Activated T-helper 9 cell treated with anti-CD3 and anti-CD28 coated beads, Interleukin-2, amount 50 U/mL, for 16 hours (primary cell): ENCODE data around the gene METTL24.
"Not testable (repeated sequence)": the region's sequence is repeated elsewhere in the genome, so short reads cannot be mapped to it uniquely, and the experiment has no call there.

Source experiments
- DNase-seq: peaks from one replicate; pipeline ENCODE4 v3.0.0-alpha.2; 2020; ENCODE audit warnings: low read depth

Gene METTL24

DNA sequence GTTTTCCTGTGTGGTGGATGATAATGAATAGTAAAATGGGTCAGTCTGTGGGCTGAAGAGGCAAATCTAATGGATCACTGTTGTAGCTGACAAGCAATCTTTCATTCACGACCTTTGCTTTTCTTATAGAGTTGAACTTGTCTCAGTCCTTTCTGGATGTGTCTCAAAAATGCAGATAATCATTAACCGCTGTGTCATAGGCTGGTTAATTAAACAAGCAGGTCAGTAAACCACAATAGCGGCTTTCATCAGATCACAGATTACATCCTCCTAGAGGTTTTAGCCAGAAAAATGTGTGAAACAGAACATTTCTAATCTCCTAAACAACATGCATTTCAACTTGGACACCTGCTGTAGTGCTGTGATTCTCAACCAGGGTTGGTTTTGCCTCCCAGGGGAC lies 2.5 kb upstream of the METTL24 start:
- no peak for DNase-seq

DNA sequence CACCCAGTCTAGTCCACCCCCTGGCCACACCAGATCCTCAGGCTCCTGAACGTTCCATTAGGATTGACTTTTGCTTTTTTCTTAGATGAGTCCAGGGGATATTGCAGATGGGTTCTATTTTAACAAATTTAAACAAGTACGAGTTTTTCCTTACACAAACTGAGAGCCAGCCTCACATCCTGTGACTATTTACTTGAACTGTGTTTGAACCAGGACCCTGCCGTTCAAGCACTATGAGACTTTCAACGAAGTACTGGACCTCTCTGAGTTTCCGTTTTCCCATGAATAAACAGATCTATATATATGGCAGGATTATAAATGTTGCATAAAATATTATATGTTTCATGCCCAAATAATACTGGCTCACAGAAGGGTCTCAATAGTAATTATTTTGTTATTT lies 1.4 kb upstream of the METTL24 start:
- DNase-seq = no peak

DNA sequence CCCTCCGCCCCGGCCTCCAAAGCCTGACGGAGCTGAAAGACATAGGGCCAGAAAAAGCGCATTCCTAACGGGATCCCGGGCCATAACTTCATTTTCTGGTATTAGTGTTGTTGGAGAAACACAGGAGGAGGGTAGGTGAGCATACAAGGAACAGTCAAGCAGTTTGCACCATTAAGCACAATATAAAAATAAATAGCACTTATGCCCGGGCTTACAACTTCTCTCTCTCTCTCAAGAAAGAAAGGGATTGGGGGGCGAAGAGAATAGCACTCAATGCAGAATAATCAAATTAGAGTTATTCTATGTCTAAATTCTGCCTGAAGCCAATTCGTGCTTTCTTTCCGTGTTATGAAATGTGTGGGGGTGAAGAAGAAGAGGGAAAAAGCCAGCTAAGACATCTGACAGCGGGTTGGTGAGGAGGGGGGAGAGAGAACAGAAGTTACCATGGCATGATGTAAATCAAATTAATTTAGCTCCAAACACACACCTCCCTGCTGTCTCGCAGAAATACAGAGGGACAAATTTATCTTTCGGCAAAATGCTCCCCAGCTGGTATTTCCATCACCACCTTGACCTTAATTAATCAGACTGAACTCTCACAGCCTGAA lies 508 bp upstream of the METTL24 start:
- no peak for DNase-seq

DNA sequence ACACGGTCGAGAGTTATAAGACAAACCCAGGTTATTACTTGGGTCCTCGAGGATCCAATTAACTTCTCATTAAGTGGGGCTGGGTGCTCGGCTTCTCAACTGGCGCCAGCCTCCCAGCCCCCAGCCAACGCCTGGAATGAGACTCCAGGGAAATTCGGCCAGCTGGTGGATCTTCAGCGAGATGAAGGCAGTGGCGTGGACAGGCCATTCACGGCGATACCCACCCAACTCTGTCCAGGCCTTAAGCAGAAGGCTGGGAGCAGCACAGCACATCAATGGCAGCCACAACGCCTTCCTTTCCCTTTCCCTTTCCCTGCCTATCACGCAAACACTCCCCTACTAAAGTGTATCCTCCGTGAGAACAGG lies 868 bp downstream of the METTL24 start:
- no peak for DNase-seq

DNA sequence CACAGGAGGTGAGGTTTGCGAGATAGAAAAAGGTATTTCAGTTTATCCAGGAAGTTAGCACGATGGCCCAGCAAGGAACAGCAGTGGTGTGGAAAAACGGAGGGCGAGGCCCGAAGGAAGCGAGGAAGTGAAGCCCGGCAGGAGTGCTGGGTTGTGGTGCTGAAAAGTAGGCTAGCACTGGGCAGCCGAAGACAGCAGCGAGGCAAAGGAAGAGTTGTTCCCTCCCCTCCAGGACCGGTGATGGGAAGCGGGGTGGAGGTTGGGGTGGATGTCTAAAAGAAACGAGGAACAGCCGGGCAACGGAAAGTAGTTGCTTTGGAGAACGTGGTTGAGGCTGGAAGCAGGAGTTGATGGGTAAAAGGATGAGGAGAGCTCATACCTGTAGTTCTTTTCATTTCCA lies 1.4 kb downstream of the METTL24 start:
- no peak for DNase-seq

DNA sequence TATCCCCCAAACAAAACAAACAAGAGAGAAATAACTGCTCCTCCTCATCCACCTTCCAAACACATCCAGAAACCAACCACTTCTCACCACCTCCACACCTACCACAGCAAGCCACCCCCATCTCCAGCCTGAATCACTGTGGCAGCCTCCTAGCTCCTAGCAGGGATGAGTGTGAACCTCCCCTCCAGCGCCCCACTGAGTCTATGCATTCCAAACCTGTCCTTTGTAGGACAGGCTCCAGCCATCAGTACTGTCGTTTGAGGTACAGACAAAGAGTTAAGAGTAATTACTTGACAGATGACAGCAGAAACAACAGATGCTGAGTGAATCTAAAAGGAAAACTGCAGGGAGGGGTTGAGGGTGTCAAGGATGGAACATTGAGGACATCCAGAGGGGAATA lies 2.4 kb downstream of the METTL24 start:
- DNase-seq = no peak

DNA sequence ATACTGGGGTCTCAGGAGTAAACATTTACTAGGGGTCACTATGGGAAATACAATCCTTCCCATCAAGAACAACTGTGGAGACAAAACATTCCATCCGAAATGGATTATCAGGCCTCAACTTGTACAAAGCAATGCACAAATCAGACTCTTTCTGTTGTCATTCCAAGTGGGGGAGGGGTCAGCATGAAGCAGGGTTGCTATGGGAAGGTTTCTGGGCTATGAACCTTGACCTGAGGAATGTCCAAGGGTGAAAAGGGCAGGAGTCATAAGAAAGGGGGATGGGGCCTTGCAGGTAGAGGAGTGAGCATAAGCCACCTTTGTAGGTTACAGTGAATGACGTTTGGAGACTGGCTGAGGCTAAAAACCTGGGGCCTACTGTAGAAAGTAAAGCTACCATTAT lies 3.1 kb downstream of the METTL24 start:
- DNase-seq = no peak

DNA sequence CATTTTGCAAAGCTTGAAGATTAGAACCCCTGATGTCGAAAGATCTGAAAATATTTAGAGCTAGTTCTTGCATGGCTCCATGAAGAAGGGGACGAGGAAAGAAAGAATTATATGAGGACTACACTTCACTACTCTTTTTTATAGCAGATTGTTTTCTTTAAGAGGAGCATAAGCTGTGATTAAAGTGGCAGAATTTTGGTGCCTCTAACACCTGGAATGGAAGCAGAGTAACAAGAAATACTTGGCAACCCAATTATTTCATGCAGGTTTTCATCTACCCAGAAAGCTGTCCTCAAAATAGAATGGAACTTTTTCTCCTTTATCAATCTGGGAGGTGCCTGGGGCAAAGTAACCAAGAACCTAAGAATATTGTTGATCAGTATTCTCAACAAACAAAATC lies 4.0 kb downstream of the METTL24 start:
- no peak for DNase-seq

DNA sequence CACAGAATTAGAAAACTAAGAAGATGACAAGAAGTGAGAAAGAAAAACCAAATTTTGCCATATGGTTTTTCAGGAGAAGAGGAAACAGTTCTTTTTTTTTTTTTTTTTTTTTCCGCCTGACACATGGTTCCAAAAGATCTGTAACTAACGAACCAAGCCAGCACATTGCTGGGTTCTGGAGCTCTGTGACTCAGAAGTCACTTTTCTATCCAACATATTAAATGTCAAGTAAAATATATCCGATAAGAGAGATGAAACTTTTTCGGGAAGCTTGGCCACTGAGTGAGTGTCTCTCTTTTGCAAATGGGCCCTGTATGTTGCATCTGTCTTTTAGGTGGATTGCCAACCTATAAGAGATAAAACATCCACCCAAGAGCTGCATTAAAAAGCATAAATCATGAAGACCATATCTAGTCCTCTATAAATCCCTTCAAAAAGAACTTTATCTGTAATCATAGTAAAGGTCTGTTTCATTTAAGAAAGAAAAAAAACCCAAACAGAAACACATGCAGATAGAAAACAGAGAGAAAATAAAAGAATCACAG lies 4.6 kb downstream of the METTL24 start:
- no peak for DNase-seq

DNA sequence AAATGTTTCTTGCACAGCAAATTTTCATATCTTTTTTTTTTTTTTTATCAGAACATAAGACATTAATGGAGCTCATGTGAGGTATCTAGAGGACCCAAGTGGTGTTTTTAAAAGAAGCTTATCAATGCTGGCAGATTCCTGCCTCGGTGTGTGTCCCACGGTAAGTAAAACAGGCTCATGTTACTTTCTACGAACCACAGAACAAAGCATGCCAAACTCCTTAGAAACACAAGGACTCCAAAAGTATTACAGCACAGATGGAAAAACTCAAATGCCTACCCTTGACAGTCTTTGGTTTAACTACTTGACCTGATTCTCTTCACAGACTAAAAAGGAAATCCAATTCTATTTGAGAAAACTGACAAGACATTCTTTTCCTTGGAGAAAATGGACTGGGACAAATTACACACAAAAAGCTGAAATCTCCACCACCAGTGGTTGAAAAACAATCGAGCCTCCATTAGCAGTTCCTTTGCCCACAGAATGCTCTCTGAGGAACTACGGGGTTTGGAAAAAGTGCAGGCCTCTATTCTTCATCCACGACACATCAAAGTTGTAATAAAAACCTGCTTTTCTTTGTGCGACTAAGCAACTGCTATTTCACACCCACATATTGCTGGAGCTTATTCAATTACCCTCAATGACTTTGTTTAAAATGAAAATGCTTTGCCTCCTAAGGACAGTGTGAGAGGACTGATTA lies 5.4 kb downstream of the METTL24 start:
- DNase-seq = no peak

DNA sequence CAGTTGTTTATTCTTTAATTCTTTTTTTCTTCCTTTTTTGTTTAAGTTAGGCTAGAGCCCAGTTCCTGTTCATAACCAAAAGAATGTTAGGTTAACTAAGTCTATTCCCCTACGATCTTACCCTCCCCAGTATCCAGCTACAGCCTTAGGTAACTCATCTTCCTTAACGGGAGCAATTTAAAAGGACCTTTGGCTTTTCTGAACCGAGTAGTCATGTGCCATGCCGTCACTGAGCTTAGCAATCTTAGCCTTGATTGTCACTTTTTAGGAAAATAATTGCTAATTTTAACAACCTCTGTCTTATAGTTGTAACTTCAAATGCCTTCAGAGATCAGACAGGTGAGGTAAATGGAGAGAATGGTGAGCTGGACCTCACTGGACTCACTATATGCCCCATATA lies 6.2 kb downstream of the METTL24 start:
- no peak for DNase-seq

DNA sequence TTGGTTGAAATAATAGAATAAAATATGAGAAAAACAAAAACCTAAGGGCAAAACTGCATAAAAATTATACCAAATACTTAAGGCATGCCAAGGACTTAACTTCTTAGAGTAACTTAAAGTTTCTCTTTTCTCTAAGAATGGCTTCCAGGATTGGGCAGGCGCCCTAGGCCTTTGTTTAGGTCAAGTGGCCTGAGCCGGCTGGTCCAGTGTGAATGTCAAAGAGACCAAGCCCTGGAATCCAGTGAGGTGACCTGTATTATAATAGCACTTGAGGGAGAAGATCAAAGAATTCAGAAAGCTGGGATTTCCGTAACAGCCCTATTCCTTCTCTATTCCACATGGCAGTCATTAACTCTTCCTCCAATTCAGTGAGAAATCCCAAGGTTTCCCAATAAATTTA lies 6.6 kb downstream of the METTL24 start:
- DNase-seq = no peak

DNA sequence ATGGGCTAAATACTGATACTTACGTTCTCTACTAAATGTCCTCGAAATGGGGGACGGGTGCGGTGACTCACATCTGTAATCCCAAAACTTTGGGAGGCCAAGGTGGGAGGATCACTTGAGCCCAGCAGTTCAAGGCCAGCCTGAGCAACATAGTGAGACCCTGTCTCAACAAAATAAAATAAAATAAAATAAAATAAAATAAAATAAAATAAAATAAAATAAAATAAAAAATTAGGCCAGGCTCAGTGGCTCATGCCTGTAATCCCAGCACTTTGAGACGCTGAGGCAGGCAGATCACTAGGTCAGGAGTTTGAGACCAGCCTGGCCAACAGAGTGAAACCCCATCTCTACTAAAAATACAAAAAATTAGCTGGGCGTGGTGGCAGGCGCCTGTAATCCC lies 7.6 kb downstream of the METTL24 start:
- not testable (repeated sequence) for DNase-seq

DNA sequence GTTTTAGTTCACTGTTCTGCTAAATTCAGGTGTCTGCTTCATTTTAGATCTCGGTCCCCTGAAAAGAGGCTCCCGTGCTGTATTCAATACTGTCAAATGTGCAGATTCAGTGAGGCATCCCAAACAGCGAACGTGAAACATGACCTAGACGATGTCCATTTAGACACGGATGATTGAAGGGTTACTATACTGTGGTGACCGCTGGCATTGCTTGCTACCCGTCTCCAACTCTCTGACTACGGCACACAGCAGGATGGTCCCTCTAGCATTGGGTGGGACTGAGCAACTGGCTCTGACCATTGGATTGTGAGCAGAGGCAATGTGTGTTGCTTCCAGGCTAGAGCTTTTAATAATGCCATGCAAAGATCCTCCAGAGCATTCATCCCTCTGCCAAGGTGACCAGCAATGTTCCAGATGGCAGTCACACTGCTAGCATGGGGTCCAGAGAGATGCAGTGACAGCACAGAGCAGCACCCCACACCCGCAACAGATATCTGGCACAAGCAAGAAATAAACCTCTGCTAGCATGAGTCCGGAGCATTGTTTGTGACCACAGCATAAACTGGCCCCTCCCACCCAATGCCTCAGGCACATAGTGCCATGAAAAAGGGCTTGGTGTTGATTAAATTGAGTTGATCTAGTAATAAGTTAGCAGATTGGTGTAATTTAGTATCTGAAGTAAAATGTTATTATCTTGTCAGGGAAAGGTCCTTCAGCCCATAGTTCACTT lies 9.0 kb downstream of the METTL24 start:
- DNase-seq = no peak

DNA sequence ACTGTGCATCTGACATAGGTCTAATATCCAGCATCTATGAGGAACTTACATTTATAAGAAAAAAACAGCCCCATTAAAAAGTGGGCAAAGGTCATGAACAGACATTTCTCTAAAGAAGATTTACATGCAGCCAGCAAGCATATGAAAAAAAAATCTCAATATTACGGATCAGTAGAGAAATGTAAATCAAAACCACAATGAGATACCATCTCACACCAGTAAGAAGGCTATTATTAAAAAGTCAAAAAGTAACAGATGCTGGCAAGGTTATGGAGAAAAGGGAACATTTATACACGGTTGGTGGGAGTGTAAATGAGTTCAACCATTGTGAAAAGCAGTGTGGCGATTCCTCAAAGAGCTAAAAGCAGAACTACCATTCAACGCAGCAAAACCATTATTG lies 13.1 kb downstream of the METTL24 start:
- no peak for DNase-seq

DNA sequence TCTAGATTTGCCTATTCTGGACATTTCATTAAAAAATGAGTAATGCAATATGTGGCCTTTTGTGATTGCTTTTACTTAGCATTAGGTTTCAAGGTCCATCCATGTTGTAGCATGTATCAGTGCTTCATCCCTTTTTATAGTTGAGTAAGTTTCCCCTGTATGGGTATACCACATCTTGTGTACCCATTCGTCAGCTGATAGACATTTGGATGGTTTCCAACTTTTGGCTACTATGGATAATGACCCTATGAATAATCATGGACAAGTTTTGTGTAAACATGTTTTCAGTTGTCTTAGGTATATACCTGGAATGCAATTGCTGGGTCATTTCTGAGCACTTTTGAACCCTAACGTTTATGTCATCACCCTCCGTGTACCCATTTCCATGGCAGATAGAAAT lies 15.4 kb downstream of the METTL24 start:
- no peak for DNase-seq

DNA sequence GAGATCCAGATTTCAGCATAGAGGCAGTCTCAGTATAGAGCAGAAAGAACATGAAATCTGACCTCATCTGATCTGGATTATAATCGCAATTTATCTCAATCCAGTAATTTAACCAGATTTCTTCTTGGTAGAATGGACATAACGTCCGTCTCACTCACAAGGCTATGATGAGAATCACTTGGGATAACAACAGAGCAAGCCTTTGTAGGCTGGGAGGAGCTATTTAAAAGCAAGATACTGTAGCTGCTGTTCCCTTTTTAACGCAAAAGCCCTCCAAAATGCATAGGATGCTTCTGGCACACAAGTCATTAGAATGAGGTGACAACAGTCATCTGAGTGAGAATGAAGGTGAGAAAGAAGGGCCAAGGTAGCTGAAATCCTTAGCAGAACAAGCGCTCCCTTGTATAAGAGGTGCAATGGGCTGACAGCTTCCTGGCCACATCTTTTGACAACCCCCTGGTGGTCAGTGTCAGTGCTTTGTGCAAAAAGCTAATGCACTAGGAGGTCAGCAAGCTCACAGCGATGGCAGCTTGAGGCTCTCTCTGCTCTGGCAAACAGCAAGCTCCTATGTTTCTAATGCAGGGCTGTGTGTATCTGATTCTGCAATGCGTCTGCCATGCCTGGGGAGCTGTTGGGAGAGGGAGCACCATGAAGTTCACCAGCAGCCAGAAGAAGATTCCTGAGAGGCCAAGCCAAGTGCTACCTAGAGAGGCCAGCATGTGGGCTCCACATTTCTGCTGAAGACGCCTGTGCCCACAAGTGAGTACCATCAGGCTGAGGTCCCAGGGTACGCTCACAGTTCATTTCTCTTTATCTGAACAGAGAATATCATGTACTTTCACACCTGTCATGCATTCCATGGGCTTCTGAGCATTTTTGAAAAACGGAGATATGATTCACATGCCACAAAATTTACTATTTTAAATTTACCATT lies 16.2 kb downstream of the METTL24 start:
- no peak for DNase-seq

DNA sequence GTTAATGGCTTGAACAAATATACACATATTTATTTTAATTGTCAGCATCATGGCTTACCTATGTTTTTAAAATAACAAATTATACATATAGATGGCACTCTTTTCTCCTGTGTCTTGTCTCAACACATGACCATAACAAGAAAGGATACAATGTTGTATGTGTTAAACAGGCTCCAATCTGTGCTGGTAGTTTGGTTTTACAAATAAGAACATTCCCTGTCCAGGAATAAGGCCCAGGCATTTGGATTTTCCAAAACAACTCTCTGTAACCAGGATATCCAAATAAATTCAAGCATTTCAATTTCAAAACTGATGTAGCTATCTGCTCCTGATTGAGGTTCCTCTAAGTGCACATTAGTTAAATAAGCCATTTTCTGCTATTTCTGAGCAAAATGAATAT lies 17.1 kb downstream of the METTL24 start:
- DNase-seq = no peak

DNA sequence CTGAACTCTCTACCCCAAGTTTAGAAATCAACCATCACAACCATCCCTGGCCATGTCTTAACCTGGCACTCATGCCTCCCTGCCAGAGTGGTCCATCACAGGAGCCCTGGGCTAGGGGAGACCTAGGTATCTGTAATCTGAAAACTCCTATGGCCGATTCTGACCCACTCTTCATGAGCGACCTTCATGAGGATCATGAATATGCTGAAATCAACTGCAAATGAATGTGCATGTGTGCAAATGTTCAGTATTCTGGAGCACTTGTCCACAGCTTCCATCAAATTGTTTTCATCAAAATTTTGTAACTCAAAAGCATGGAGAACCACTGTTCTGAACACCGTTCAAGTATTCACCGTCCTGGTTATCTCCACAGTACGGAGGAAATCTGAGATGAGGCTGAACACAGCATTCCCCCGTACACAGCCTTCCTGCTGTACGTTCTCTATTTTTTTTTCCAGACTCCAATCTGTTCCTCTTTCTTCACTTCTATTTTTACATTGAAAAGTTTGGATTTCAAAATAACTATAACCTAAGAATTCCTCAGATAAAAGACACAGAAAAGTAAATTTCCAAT lies 17.7 kb downstream of the METTL24 start:
- no peak for DNase-seq

DNA sequence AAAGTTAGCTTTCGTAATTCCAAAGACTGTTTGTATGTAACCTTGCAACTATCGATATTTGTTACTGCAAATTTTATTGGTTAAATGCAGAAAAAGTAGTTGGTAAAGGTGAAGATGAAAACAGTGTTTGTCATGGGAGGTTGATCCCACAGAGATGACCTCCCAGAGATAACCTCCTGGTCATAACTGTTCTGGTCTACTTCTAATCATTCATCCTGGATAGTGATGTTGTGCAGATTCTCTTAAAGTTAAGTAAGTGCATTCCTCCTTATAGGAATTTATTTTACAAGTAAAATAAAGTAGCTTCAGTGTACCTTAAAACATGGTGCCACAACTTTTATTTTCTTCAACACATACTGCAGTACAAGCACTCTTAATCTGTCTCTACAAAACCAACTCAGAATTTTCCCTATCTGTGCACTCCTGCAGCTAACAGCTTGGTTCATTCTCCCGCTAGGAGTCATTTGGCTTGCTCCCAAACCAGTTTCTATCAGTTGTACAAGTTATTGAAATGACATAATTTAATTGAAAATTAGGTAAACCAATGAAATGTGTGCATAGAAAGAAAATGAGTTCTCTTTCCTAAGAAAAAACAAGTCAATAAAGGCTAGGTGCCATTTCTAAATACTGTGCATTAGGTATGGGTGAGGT lies 19.2 kb downstream of the METTL24 start:
- no peak for DNase-seq

DNA sequence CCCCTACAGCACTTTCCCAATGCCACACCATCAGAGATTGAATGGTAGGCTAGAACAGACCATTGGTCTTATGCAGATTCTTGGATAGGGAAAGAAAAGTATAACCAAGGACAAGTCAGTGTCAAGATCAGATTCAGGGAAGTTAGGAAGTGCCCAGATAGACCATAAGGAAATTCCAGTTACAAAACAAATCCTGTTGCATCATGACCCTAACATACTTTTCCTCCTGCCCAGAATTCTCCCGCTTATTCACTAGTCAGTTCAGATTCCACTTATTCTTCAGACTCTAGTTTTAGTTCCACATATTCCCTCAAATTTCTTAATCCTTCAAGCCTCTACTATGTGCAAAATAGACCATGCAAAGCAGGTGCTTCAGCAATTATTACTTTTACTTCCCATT lies 20.7 kb downstream of the METTL24 start:
- no peak for DNase-seq
